22Rv1 (cell line): Measurements from ENCODE around the gene RFLNA.

Experiments
- ZFX ChIP-seq: fragments of 450-650 bp; IDR thresholded peaks from 2 replicates; pipeline ENCODE4 v1.6.1; 2017; ENCODE audit warnings: antibody characterized with exemption, borderline replicate concordance
- TF ChIP-seq, protein P1 (sequence below): fragments of 450-650 bp; IDR thresholded peaks from 2 replicates; pipeline ENCODE4 v1.5.1; 2017; ENCODE audit warnings: mild to moderate bottlenecking

DNA sequence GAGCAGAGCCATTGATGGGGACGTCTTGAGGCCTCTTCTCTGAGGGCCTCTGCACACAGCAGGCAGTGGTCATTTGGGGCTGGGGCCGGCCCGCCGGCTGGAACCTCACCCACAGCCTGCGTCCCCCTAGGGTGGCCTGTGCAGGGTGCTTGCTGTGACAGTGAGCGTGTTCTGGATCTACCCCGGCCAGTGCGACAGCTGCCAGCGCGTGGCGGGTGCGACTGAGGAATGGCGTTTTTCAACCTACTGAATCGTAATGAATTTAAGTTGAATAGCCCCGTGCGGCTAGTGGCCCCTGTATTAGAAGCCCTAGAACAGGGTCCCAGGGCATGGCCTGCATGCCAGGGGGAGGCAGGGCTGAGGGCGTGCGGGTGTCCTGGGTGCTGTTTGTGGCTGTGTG, 13.8 kb downstream of the RFLNA start:
- TF ChIP-seq, protein P1, sequence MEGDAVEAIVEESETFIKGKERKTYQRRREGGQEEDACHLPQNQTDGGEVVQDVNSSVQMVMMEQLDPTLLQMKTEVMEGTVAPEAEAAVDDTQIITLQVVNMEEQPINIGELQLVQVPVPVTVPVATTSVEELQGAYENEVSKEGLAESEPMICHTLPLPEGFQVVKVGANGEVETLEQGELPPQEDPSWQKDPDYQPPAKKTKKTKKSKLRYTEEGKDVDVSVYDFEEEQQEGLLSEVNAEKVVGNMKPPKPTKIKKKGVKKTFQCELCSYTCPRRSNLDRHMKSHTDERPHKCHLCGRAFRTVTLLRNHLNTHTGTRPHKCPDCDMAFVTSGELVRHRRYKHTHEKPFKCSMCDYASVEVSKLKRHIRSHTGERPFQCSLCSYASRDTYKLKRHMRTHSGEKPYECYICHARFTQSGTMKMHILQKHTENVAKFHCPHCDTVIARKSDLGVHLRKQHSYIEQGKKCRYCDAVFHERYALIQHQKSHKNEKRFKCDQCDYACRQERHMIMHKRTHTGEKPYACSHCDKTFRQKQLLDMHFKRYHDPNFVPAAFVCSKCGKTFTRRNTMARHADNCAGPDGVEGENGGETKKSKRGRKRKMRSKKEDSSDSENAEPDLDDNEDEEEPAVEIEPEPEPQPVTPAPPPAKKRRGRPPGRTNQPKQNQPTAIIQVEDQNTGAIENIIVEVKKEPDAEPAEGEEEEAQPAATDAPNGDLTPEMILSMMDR, result no peak
- no peak for TF ChIP-seq ZFX
